ENCODE results near the gene EHD2. TPM values are rescaled to one million over a fixed set of nuclear protein-coding genes. Genes with fewer than 3 reads are reported as not detected.

EHD2 gene
- total and polyA plus RNA-seq, 2 of the 13 experiments (the other 11 are each of a cell fraction or from before 2014, with no cell fraction given) = 0.09 to 0.28 TPM

- no peak for TF ChIP-seq MAZ (IDR thresholded peaks at IDR 0.05; ENCODE audit: borderline replicate concordance, low read depth, low read length)
- no peak for TF ChIP-seq MAZ (CRISPR knock-in tag; IDR thresholded peaks at IDR 0.05; ENCODE audit: low read depth)
- no peak for TF ChIP-seq ELK4 (CRISPR knock-in tag; IDR thresholded peaks at IDR 0.05; ENCODE audit: borderline replicate concordance)
- TF ChIP-seq ZNF430 (CRISPR knock-in tag; IDR thresholded peaks at IDR 0.05) = no peak
- TF ChIP-seq ZBTB20 (CRISPR knock-in tag; IDR thresholded peaks at IDR 0.05; ENCODE audit: borderline replicate concordance, low read depth) = no peak
- no peak for TF ChIP-seq ATF1 (CRISPR knock-in tag; IDR thresholded peaks at IDR 0.05)
- TF ChIP-seq NFKBIZ (CRISPR knock-in tag; IDR thresholded peaks at IDR 0.05) = no peak
- TF ChIP-seq STAG1 (CRISPR knock-in tag; IDR thresholded peaks at IDR 0.05) = peak; percentile 74
- no peak for TF ChIP-seq CENPT (CRISPR knock-in tag; IDR thresholded peaks at IDR 0.05; ENCODE audit: low read depth)
- 0 out of 2 replicates have a peak, but pooled peaks have one; percentile 31 for TF ChIP-seq MXD3 (CRISPR knock-in tag; IDR thresholded peaks at IDR 0.05)
- no peak for TF ChIP-seq RERE (CRISPR knock-in tag; IDR thresholded peaks at IDR 0.05; ENCODE audit: low read depth)
- no peak for TF ChIP-seq ATF3 (CRISPR knock-in tag; IDR thresholded peaks at IDR 0.05)
- no peak for TF ChIP-seq MAFK (conservative IDR thresholded peaks at IDR 0.05 in 1 of 2, IDR thresholded peaks at IDR 0.05 in 1 of 2; ENCODE audit: low read length in 2 of 2)
- no peak for TF ChIP-seq SIX4 (CRISPR knock-in tag; IDR thresholded peaks at IDR 0.05)
- TF ChIP-seq ZNF121 (CRISPR knock-in tag; IDR thresholded peaks at IDR 0.05) = peak; percentile 54; the same call in 1 of the 2 replicates
- no peak for TF ChIP-seq IKZF1 (IDR thresholded peaks at IDR 0.05)
- no peak for TF ChIP-seq TFDP2 (CRISPR knock-in tag; IDR thresholded peaks at IDR 0.05)
- TF ChIP-seq PAF1 (CRISPR knock-in tag; IDR thresholded peaks at IDR 0.05) = no peak
- TF ChIP-seq ZNF343 (CRISPR knock-in tag; IDR thresholded peaks at IDR 0.05) = no peak
Observed at GRCh38 chr19:47713046-47714021, at the start of gene EHD2 (continued).

All from HepG2 (cell line).